Right atrium auricular region (tissue), 2 donors: Measurements from ENCODE around the gene FUCA2. TPM values are rescaled to one million over a fixed set of nuclear protein-coding genes. Genes with fewer than 3 reads are reported as not detected.

Experiments used
- DNase-seq: peaks from one replicate; pipeline ENCODE4 v3.0.0-alpha.2; 2019; ENCODE audit warnings: low spot score
- H3K27ac ChIP-seq, 2 donors: fragments of 200-600 bp; sonication (generic); 1 replicate in 1 of 2; 2 replicates in 1 of 2; pipeline ENCODE4 v1.5.1; 2016 to 2019
- H3K27me3 ChIP-seq, 2 donors: fragments of 200-600 bp; sonication (generic); one replicate each; pipeline versions ENCODE4 v1.5.1 to v1.6.0; 2017 to 2019
- H3K36me3 ChIP-seq: fragments of 200-600 bp; sonication (generic); one replicate; pipeline ENCODE4 v1.5.1; 2016
- H3K4me1 ChIP-seq, 2 donors: fragments of 200-600 bp; sonication (generic); one replicate each; pipeline versions ENCODE4 v1.5.1 to v1.6.0; 2017 to 2019
- H3K4me3 ChIP-seq, 2 donors: fragments of 200-600 bp; sonication (generic); 1 replicate in 1 of 2; 2 replicates in 1 of 2; pipeline ENCODE4 v1.5.1; 2017 to 2019; ENCODE audit warnings: mild to moderate bottlenecking in 1 of 2, moderate library complexity in 1 of 2
- H3K9me3 ChIP-seq, 2 donors: fragments of 200-600 bp; sonication (generic); one replicate each; pipeline ENCODE4 v1.5.1; 2019
- total RNA-seq, 2 donors: library from RNA; depleted of rRNA; stranded (reverse); fragments of >200 nt; gene quantifications; one replicate each; pipeline ENCODE4 v1.1.0, GENCODE V29; 2016
- TF ChIP-seq, protein P1 (sequence below), 2 donors: fragments of 200-600 bp; sonication (generic); IDR thresholded peaks; one replicate each; pipeline ENCODE4 v1.5.1; 2019; ENCODE audit warnings: antibody characterized with exemption in 2 of 2

FUCA2 gene
- total RNA-seq, 2 donors from 2014 or later = 17.3 to 27.3 TPM

DNA sequence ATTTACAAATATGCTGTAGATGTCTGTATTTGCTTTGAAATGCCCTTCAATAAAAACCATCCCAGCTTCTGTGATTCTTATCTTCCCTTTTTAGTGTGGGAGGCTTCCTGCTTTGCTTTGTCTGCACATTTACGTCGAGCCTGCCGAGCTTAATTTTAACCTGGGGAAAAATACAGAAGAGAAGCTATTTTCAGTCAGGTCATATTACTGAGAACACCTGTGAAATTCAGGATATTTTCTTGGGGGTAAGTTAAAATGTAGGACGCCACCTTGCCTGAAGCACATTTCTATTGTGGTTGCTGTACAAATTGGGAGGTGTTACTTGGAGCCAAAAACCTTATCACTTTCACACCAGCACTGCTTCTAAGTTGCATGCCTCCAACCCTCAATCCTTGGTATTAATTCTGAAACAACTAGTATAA, 43.6 kb upstream of the FUCA2 start:
- Histone ChIP-seq H3K4me3 (no peak overlapping the region), H3K4me1 (peaks cover 0 to 8% of the 10 kb centered on the region in 2 donors), H3K27me3 (no peaks in the 10 kb centered on the region), H3K36me3 (no peaks in the 10 kb centered on the region), H3K27ac (no peak overlapping the region), H3K9me3 (no peaks in the 10 kb centered on the region)
- TF ChIP-seq, protein P1, sequence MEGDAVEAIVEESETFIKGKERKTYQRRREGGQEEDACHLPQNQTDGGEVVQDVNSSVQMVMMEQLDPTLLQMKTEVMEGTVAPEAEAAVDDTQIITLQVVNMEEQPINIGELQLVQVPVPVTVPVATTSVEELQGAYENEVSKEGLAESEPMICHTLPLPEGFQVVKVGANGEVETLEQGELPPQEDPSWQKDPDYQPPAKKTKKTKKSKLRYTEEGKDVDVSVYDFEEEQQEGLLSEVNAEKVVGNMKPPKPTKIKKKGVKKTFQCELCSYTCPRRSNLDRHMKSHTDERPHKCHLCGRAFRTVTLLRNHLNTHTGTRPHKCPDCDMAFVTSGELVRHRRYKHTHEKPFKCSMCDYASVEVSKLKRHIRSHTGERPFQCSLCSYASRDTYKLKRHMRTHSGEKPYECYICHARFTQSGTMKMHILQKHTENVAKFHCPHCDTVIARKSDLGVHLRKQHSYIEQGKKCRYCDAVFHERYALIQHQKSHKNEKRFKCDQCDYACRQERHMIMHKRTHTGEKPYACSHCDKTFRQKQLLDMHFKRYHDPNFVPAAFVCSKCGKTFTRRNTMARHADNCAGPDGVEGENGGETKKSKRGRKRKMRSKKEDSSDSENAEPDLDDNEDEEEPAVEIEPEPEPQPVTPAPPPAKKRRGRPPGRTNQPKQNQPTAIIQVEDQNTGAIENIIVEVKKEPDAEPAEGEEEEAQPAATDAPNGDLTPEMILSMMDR (IDR thresholded peaks at IDR 0.05) = no peak
- no peak for DNase-seq

DNA sequence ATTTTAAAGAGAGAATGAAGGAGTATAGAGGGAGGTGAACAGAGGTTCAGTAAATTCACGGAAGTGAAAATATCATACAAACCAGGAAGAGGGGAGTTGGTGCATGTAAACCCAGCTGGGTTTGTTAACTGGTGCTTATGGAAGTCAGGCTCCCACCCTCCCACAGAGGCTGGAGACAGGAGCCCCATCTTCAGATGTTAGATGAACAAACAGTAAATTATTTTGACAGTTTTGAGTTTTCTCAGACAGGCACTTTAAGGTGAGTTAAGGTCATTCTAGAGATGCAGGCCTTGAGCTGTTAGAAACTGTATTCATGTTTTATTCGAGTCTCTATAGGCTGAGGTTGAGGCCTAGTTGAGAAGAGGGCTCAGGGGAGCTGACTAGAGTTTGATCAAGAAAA, 41.8 kb upstream of the FUCA2 start:
- no peak overlapping the region for H3K4me3 ChIP-seq
- DNase-seq = no peak
- H3K36me3 ChIP-seq = no peaks in the 10 kb centered on the region
- H3K9me3 ChIP-seq = no peaks in the 10 kb centered on the region
- no peak overlapping the region for H3K27ac ChIP-seq
- H3K4me1 ChIP-seq = peaks cover 0 to 8% of the 10 kb centered on the region in 2 donors
- no peaks in the 10 kb centered on the region for H3K27me3 ChIP-seq
- TF ChIP-seq, protein P1 (IDR thresholded peaks at IDR 0.05) = no peak

DNA sequence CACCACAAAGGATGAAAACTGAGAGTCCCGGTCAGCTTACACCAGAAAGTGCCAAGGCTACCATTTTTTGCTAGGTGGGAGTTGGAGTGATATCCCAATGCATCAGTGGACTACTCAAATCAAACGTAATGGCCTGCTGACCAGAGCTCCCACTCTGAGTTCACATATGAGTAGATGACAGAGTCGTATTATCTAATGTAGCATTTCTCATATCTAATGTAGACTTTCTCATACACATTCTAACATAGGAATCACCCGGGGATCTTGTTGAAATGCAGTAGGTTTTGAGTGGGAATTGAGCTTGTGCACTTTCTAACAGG, 38.4 kb upstream of the FUCA2 start:
- no peak overlapping the region for H3K4me3 ChIP-seq
- no peak overlapping the region for H3K27ac ChIP-seq
- H3K4me1 ChIP-seq = peaks cover 0 to 2% of the 10 kb centered on the region in 2 donors
- no peaks in the 10 kb centered on the region for H3K36me3 ChIP-seq
- DNase-seq = no peak
- no peaks in the 10 kb centered on the region for H3K27me3 ChIP-seq
- no peaks in the 10 kb centered on the region for H3K9me3 ChIP-seq
- TF ChIP-seq, protein P1 (IDR thresholded peaks at IDR 0.05) = no peak

DNA sequence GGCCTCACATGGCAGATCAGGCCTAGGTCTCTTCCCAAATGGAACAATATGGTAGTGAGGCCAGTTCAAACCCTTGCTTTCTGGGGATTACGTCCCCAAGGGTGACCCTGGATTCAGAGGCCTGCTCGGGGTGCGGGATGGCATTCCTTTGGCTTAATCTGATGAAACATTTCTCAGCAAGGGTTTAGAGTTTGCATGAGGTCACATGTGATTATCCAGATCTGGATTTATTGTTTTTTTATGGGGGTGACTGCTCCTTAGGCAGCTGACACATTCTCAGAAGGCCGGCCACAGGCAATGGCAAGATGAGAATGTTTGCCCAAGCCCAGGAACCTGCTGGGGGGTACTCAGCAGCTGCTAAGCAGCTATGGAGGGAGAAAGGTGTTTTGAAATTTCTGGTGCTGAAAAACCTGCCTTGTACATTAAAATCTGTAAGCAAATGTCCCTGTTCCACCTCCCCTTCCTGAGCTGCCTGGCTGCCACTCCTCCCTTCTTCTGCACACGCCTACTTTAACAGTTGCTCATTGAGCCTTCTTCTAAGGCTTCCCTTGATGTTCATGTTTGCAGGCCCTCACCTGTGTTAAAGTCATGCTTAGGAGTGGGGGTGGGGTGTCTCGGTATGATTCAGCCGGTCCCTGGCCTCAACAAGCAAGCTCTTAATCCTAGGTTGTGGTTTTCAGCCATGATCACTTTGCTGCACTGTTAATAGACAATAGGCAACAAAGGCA, 37.9 kb upstream of the FUCA2 start:
- no peaks in the 10 kb centered on the region for H3K27me3 ChIP-seq
- H3K4me3 ChIP-seq = no peak overlapping the region
- no peak overlapping the region for H3K27ac ChIP-seq
- H3K36me3 ChIP-seq = no peaks in the 10 kb centered on the region
- TF ChIP-seq, protein P1 (IDR thresholded peaks at IDR 0.05) = no peak
- H3K9me3 ChIP-seq = no peaks in the 10 kb centered on the region
- no peaks in the 10 kb centered on the region for H3K4me1 ChIP-seq
- DNase-seq = no peak

DNA sequence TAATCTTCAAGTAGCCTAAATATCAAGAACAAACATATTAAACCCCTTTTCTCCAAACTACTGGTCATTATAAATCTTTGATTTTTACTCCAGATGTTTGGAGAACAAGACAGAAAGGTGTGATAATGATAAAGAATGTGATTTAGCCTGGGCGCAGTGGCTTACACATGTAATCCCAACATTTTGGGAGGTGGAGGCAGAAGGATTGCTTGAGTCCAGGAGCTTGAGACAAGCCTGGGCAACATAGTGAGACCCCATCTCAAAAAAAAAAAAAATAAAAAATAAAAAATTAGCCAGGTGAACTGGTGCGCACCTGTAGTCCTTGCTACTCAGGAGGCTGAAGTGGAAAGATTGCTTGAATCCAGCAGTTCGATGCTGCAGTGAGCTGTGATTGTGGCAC, 35.1 kb upstream of the FUCA2 start:
- no peak for DNase-seq
- no peaks in the 10 kb centered on the region for H3K4me1 ChIP-seq
- H3K36me3 ChIP-seq = no peaks in the 10 kb centered on the region
- H3K27ac ChIP-seq = no peak overlapping the region
- no peak overlapping the region for H3K4me3 ChIP-seq
- H3K9me3 ChIP-seq = no peaks in the 10 kb centered on the region
- no peaks in the 10 kb centered on the region for H3K27me3 ChIP-seq
- TF ChIP-seq, protein P1 (IDR thresholded peaks at IDR 0.05) = no peak

DNA sequence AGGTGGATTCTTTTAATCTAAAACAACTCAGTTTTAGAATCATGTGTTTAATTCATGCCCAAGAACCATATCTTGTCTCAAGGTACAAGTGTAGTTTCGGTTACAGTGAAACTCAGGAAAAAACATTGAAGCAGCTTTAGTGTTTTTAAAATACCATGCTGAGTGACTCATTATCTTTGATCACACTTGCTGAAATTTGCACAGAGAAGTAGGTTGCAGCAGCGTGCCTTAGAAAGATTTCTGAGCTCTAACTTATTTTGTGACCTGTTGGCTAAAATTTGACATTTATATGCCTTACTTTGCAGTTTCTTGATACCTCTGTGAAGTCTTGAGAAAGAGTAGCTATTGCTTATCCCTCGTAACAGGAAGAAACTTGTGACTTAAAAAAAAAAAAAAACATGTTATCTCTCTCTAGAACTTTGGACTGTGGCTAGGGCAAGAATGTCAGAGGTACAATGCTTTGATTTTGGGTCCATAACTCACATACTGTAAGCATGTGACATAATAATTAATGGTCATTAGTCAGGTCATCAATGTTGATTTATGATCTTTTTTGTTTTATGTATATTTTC, 34.5 kb upstream of the FUCA2 start:
- no peaks in the 10 kb centered on the region for H3K36me3 ChIP-seq
- no peak overlapping the region for H3K4me3 ChIP-seq
- no peaks in the 10 kb centered on the region for H3K27me3 ChIP-seq
- no peak for DNase-seq
- no peaks in the 10 kb centered on the region for H3K4me1 ChIP-seq
- H3K27ac ChIP-seq = no peak overlapping the region
- no peaks in the 10 kb centered on the region for H3K9me3 ChIP-seq
- TF ChIP-seq, protein P1 (IDR thresholded peaks at IDR 0.05) = no peak
